HEK293 (cell line): ENCODE data around the gene LRBA.
"Not testable (repeated sequence)": the region's sequence is repeated elsewhere in the genome, so short reads cannot be mapped to it uniquely, and the experiment has no call there.

Experiments
- CTCF ChIA-PET: fragments of 350-600 bp; formaldehyde crosslinking; extraction: SDS; loops from one replicate; lab custom pipeline; 2021; ENCODE audit warnings: antibody characterized with exemption; lab: Yijun Ruan, JAX
- POLR2A ChIA-PET: fragments of 300-600 bp; formaldehyde crosslinking; extraction: SDS; loops from one replicate; lab custom pipeline; 2020; ENCODE audit warnings: antibody characterized with exemption, inconsistent platforms; lab: Yijun Ruan, JAX
- H3K27ac ChIP-seq: fragments of 200-500 bp; sonication (Bioruptor generic); 2 replicates; pipeline ENCODE4 v1.5.1; 2014; ENCODE audit warnings: low read depth, low read length, control low read depth, inconsistent platforms; ENCODE audit errors: extremely low read depth
- H3K36me3 ChIP-seq, 2 experiments: fragments of 200-500 bp in 1 of 2; sonication (Bioruptor generic) in 1 of 2; 1 replicate in 1 of 2; 2 replicates in 1 of 2; pipeline ENCODE4 v1.5.1; 2014 to 2017; ENCODE audit warnings: inconsistent platforms in 2 of 2, low read length in 2 of 2; ENCODE audit not compliant: control insufficient read depth in 2 of 2, insufficient read depth in 1 of 2
- H3K4me1 ChIP-seq: fragments of 200-500 bp; sonication (Bioruptor generic); 2 replicates; pipeline ENCODE4 v1.5.1; 2014; ENCODE audit warnings: mild to moderate bottlenecking, low read length, inconsistent platforms; ENCODE audit not compliant: control insufficient read depth, insufficient read depth
- H3K4me3 ChIP-seq: 2 replicates; pipeline ENCODE4 v1.5.1; 2011; ENCODE audit warnings: low read depth, mild to moderate bottlenecking, control low read depth, low read length, moderate library complexity
- H3K9me3 ChIP-seq: fragments of 200-500 bp; sonication (Bioruptor generic); 2 replicates; pipeline ENCODE4 v1.5.1; 2014; ENCODE audit warnings: low read depth, low read length, inconsistent platforms; ENCODE audit not compliant: control insufficient read depth, insufficient read depth
- RBAK ChIP-seq: fragments of 450-650 bp; formaldehyde crosslinking; IDR thresholded peaks from 2 replicates; pipeline ENCODE4 v1.5.1; 2016; ENCODE audit warnings: missing biosample characterization, missing genetic modification characterization
- ZNF114 ChIP-seq: fragments of 450-650 bp; formaldehyde crosslinking; IDR thresholded peaks from 2 replicates; pipeline ENCODE4 v1.5.0; 2017; ENCODE audit warnings: missing biosample characterization, missing genetic modification characterization
- ZNF133 ChIP-seq: fragments of 450-650 bp; formaldehyde crosslinking; IDR thresholded peaks from 2 replicates; pipeline ENCODE4 v1.5.1; 2016; ENCODE audit warnings: missing biosample characterization, missing genetic modification characterization
- ZNF169 ChIP-seq: fragments of 450-650 bp; formaldehyde crosslinking; IDR thresholded peaks from 2 replicates; pipeline ENCODE4 v1.5.1; 2016; ENCODE audit warnings: missing biosample characterization, missing genetic modification characterization
- ZNF266 ChIP-seq: fragments of 450-650 bp; formaldehyde crosslinking; IDR thresholded peaks from 2 replicates; pipeline ENCODE4 v1.5.1; 2016; ENCODE audit warnings: missing biosample characterization, missing genetic modification characterization, low read depth
- ZNF354C ChIP-seq: fragments of 450-650 bp; formaldehyde crosslinking; IDR thresholded peaks from 2 replicates; pipeline ENCODE4 v1.5.1; 2016; ENCODE audit warnings: missing biosample characterization, missing genetic modification characterization, low read depth, borderline replicate concordance
- ZNF530 ChIP-seq: fragments of 450-650 bp; formaldehyde crosslinking; IDR thresholded peaks from 2 replicates; pipeline ENCODE4 v1.5.1; 2016; ENCODE audit warnings: low read depth, missing biosample characterization, missing genetic modification characterization
- ZNF544 ChIP-seq: fragments of 450-650 bp; formaldehyde crosslinking; IDR thresholded peaks from 2 replicates; pipeline ENCODE4 v1.5.0; 2017; ENCODE audit warnings: missing biosample characterization, missing genetic modification characterization
- ZNF623 ChIP-seq: fragments of 450-650 bp; formaldehyde crosslinking; IDR thresholded peaks from 2 replicates; pipeline ENCODE4 v1.5.1; 2016; ENCODE audit warnings: missing biosample characterization, missing genetic modification characterization
- ZNF626 ChIP-seq: fragments of 450-650 bp; sonication (Bioruptor Pico); formaldehyde crosslinking; IDR thresholded peaks from 2 replicates; pipeline ENCODE4 v1.5.1; 2018; ENCODE audit warnings: missing biosample characterization, missing genetic modification characterization, inconsistent platforms
- ZNF677 ChIP-seq: fragments of 450-650 bp; IDR thresholded peaks from 2 replicates; pipeline ENCODE4 v1.5.0; 2018; ENCODE audit warnings: missing biosample characterization, mild to moderate bottlenecking, missing genetic modification characterization, moderate library complexity
- ZNF785 ChIP-seq: fragments of 450-650 bp; formaldehyde crosslinking; IDR thresholded peaks from 2 replicates; pipeline ENCODE4 v1.5.1; 2016; ENCODE audit warnings: missing biosample characterization, missing genetic modification characterization
- ZSCAN23 ChIP-seq: fragments of 450-650 bp; formaldehyde crosslinking; IDR thresholded peaks from 2 replicates; pipeline ENCODE4 v1.5.1; 2016; ENCODE audit warnings: missing biosample characterization, missing genetic modification characterization
- TF ChIP-seq, protein P1 (sequence below): fragments of 450-650 bp; formaldehyde crosslinking; IDR thresholded peaks from 2 replicates; pipeline ENCODE4 v1.5.1; 2016; ENCODE audit warnings: missing biosample characterization, missing genetic modification characterization, low read depth
- TF ChIP-seq, protein P2 (sequence below): fragments of 450-650 bp; formaldehyde crosslinking; IDR thresholded peaks from 2 replicates; pipeline ENCODE4 v1.5.1; 2017; ENCODE audit warnings: missing biosample characterization, missing genetic modification characterization
- TF ChIP-seq, protein P3 (sequence below): sonication (generic); formaldehyde crosslinking; IDR thresholded peaks from 2 replicates; pipeline ENCODE4 v1.8.1; 2022; ENCODE audit warnings: mild to moderate bottlenecking, moderate library complexity, missing genetic modification reagents
- TF ChIP-seq, protein P4 (sequence below): fragments of 450-650 bp; formaldehyde crosslinking; IDR thresholded peaks from 2 replicates; pipeline ENCODE4; 2016; ENCODE audit warnings: missing biosample characterization, missing genetic modification characterization
- TF ChIP-seq, protein P5 (sequence below): fragments of 450-650 bp; formaldehyde crosslinking; conservative IDR thresholded peaks from 2 replicates; pipeline ENCODE4 v1.5.1; 2016; ENCODE audit warnings: low read depth, missing biosample characterization, missing genetic modification characterization
- TF ChIP-seq, protein P6 (sequence below): fragments of 450-650 bp; formaldehyde crosslinking; IDR thresholded peaks from 2 replicates; pipeline ENCODE4 v1.5.1; 2016; ENCODE audit warnings: missing biosample characterization, missing genetic modification characterization

Gene LRBA

DNA sequence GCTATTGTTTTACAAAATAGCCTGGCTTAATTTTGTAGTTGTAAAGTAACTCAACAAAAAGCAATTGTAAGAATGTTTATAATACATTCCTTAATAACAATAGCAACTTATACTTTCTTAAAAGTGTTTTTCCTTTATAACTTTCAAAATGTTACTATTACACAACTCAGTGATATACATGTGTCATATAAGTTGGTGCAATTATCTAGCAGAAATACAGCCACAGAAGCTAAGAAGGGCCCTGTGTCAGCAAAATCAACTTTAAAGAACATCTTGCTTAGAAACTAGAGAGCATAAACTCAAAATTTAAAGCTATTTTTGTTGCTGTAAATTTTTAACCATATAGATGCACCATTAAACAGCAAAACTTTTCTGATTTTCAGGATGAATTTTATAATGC lies 474.5 kb downstream of the LRBA start:
- TF ChIP-seq, protein P1, sequence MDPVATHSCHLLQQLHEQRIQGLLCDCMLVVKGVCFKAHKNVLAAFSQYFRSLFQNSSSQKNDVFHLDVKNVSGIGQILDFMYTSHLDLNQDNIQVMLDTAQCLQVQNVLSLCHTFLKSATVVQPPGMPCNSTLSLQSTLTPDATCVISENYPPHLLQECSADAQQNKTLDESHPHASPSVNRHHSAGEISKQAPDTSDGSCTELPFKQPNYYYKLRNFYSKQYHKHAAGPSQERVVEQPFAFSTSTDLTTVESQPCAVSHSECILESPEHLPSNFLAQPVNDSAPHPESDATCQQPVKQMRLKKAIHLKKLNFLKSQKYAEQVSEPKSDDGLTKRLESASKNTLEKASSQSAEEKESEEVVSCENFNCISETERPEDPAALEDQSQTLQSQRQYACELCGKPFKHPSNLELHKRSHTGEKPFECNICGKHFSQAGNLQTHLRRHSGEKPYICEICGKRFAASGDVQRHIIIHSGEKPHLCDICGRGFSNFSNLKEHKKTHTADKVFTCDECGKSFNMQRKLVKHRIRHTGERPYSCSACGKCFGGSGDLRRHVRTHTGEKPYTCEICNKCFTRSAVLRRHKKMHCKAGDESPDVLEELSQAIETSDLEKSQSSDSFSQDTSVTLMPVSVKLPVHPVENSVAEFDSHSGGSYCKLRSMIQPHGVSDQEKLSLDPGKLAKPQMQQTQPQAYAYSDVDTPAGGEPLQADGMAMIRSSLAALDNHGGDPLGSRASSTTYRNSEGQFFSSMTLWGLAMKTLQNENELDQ (tag by site-specific recombination), result no peak
- TF ChIP-seq ZNF266, result no peak
- TF ChIP-seq ZNF530 (tag by site-specific recombination), result no peak
- TF ChIP-seq, protein P2, sequence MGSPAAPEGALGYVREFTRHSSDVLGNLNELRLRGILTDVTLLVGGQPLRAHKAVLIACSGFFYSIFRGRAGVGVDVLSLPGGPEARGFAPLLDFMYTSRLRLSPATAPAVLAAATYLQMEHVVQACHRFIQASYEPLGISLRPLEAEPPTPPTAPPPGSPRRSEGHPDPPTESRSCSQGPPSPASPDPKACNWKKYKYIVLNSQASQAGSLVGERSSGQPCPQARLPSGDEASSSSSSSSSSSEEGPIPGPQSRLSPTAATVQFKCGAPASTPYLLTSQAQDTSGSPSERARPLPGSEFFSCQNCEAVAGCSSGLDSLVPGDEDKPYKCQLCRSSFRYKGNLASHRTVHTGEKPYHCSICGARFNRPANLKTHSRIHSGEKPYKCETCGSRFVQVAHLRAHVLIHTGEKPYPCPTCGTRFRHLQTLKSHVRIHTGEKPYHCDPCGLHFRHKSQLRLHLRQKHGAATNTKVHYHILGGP (tag by site-specific recombination), result no peak
- TF ChIP-seq ZSCAN23 (tag by site-specific recombination), result no peak
- TF ChIP-seq ZNF133 (tag by site-specific recombination), result no peak
- TF ChIP-seq ZNF354C (tag by site-specific recombination), result no peak
- TF ChIP-seq ZNF544 (tag by site-specific recombination), result no peak
- TF ChIP-seq ZNF626 (tag by site-specific recombination), result no peak
- TF ChIP-seq ZNF623 (tag by site-specific recombination), result no peak
- no peak for TF ChIP-seq ZNF169 (tag by site-specific recombination)
- TF ChIP-seq ZNF114, result no peak
- no peak for TF ChIP-seq ZNF677
- no peak for TF ChIP-seq ZNF785 (tag by site-specific recombination)
- TF ChIP-seq, protein P3, sequence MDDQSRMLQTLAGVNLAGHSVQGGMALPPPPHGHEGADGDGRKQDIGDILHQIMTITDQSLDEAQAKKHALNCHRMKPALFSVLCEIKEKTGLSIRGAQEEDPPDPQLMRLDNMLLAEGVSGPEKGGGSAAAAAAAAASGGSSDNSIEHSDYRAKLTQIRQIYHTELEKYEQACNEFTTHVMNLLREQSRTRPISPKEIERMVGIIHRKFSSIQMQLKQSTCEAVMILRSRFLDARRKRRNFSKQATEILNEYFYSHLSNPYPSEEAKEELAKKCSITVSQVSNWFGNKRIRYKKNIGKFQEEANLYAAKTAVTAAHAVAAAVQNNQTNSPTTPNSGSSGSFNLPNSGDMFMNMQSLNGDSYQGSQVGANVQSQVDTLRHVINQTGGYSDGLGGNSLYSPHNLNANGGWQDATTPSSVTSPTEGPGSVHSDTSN (CRISPR knock-in tag), result no peak
- TF ChIP-seq, protein P4, sequence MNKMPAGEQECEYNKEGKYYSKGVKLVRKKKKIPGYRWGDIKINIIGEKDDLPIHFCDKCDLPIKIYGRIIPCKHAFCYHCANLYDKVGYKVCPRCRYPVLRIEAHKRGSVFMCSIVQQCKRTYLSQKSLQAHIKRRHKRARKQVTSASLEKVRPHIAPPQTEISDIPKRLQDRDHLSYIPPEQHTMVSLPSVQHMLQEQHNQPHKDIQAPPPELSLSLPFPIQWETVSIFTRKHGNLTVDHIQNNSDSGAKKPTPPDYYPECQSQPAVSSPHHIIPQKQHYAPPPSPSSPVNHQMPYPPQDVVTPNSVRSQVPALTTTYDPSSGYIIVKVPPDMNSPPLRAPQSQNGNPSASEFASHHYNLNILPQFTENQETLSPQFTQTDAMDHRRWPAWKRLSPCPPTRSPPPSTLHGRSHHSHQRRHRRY, result no peak
- H3K36me3 ChIP-seq, result no peaks in the 10 kb centered on the region
- no peaks in the 10 kb centered on the region for H3K9me3 ChIP-seq
- ChIA-PET CTCF (interaction anchor here (0.5 kb wide), 1 partner anchor 9 kb away, joined by 3 read pairs; no protein-coding TSS in a partner anchor), POLR2A (no interaction called here)
- H3K4me3 ChIP-seq, result no peak overlapping the region
- H3K27ac ChIP-seq, result no peak overlapping the region
- H3K4me1 ChIP-seq, result no peaks in the 10 kb centered on the region

DNA sequence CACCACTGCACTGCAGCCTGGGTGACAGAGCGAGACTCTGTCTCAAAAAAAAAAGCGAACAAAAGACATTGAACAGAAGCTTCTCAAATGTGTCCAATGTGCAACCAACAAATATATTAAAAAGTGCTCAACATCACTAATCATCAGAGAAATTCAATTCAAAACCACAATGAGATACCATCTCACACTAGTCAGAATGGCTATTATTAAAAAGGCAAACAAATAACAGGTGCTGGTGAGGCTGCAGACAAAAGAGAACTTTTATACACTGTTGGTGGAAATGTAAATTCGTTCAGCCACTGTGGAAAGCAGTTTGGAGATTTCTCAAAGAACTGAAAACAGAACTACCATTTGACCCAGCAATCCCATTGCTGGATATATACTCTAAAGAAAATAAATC lies 477.2 kb downstream of the LRBA start:
- POLR2A ChIA-PET, result not testable (repeated sequence)

DNA sequence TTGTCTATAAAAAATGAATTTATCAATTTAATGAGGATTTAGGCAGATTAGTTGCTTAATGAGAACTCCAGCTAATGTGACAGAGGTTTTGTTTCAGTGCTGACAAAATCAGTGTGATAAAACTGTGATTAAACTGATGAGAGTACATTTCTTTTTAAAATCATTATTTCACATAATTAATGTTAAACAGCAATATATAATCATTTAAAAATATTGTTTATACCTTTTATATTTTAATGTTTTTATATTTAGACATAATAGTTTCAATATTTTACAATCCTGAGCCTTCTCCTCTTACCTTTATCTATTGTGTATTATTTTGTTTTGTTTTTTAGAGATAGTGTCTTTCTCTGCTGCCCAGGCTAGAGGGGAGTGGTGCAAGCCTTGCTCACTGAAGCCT lies 480.3 kb downstream of the LRBA start:
- Histone ChIP-seq H3K4me1 (no peaks in the 10 kb centered on the region), H3K27ac (no peak overlapping the region), H3K36me3 (no peaks in the 10 kb centered on the region), H3K9me3 (no peaks in the 10 kb centered on the region), H3K4me3 (no peak overlapping the region)
- CTCF ChIA-PET, result no interaction called here
- POLR2A ChIA-PET, result no interaction called here
- TF ChIP-seq, protein P5, sequence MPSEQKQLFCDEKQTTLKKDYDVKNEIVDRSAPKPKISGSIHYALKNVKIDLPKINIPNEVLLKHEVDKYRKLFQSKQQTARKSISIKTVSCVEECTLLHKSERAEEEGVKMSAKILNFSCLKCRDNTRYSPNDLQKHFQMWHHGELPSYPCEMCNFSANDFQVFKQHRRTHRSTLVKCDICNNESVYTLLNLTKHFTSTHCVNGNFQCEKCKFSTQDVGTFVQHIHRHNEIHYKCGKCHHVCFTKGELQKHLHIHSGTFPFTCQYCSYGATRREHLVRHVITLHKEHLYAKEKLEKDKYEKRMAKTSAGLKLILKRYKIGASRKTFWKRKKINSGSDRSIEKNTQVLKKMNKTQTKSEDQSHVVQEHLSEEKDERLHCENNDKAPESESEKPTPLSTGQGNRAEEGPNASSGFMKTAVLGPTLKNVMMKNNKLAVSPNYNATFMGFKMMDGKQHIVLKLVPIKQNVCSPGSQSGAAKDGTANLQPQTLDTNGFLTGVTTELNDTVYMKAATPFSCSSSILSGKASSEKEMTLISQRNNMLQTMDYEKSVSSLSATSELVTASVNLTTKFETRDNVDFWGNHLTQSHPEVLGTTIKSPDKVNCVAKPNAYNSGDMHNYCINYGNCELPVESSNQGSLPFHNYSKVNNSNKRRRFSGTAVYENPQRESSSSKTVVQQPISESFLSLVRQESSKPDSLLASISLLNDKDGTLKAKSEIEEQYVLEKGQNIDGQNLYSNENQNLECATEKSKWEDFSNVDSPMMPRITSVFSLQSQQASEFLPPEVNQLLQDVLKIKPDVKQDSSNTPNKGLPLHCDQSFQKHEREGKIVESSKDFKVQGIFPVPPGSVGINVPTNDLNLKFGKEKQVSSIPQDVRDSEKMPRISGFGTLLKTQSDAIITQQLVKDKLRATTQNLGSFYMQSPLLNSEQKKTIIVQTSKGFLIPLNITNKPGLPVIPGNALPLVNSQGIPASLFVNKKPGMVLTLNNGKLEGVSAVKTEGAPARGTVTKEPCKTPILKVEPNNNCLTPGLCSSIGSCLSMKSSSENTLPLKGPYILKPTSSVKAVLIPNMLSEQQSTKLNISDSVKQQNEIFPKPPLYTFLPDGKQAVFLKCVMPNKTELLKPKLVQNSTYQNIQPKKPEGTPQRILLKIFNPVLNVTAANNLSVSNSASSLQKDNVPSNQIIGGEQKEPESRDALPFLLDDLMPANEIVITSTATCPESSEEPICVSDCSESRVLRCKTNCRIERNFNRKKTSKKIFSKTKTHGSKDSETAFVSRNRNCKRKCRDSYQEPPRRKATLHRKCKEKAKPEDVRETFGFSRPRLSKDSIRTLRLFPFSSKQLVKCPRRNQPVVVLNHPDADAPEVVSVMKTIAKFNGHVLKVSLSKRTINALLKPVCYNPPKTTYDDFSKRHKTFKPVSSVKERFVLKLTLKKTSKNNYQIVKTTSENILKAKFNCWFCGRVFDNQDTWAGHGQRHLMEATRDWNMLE, result no peak
- TF ChIP-seq, protein P6, sequence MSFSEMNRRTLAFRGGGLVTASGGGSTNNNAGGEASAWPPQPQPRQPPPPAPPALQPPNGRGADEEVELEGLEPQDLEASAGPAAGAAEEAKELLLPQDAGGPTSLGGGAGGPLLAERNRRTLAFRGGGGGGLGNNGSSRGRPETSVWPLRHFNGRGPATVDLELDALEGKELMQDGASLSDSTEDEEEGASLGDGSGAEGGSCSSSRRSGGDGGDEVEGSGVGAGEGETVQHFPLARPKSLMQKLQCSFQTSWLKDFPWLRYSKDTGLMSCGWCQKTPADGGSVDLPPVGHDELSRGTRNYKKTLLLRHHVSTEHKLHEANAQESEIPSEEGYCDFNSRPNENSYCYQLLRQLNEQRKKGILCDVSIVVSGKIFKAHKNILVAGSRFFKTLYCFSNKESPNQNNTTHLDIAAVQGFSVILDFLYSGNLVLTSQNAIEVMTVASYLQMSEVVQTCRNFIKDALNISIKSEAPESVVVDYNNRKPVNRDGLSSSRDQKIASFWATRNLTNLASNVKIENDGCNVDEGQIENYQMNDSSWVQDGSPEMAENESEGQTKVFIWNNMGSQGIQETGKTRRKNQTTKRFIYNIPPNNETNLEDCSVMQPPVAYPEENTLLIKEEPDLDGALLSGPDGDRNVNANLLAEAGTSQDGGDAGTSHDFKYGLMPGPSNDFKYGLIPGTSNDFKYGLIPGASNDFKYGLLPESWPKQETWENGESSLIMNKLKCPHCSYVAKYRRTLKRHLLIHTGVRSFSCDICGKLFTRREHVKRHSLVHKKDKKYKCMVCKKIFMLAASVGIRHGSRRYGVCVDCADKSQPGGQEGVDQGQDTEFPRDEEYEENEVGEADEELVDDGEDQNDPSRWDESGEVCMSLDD (tag by site-specific recombination), result no peak
- TF ChIP-seq RBAK (tag by site-specific recombination), result no peak

More for the DNA sequence above, 477.2 kb downstream of the LRBA start:
- H3K27ac ChIP-seq, H3K9me3 ChIP-seq, CTCF ChIA-PET, H3K36me3 ChIP-seq, H3K4me1 ChIP-seq, H3K4me3 ChIP-seq: not testable (repeated sequence)
